Upper lobe of left lung (tissue), 6 donors: ENCODE results near the gene RPL37A. TPM values are rescaled to one million over a fixed set of nuclear protein-coding genes. Genes with fewer than 3 reads are reported as not detected.

Experiments used
- ATAC-seq, 2 donors: fragments of 200-7000 bp; cut with Tn5 transposase; one replicate each; pipeline ENCODE4 v1.9.1; 2022; ENCODE audit warnings: mild to moderate bottlenecking in 2 of 2, moderate library complexity in 2 of 2; ENCODE audit not compliant: low FRiP score in 2 of 2
- DNase-seq, 2 donors: peaks; one replicate each; pipeline ENCODE4 v3.0.0-alpha.2; 2019 to 2020
- H3K27ac ChIP-seq, 4 donors: fragments of 200-600 bp; sonication (generic); one replicate each; pipeline ENCODE4 v1.5.1; 2016 to 2019
- H3K27me3 ChIP-seq, 4 donors: fragments of 200-600 bp; sonication (generic); one replicate each; pipeline ENCODE4 v1.5.1; 2017 to 2019
- H3K36me3 ChIP-seq, 4 donors: fragments of 200-600 bp; sonication (generic); one replicate each; pipeline ENCODE4 v1.5.1; 2016 to 2019
- H3K4me1 ChIP-seq, 4 donors: fragments of 200-600 bp; sonication (generic); one replicate each; pipeline ENCODE4 v1.5.1; 2018 to 2019
- H3K4me3 ChIP-seq, 4 donors: fragments of 200-600 bp; sonication (generic); one replicate each; pipeline ENCODE4 v1.5.1; 2017 to 2019; ENCODE audit warnings: mild to moderate bottlenecking in 2 of 4, moderate library complexity in 1 of 4
- H3K9me3 ChIP-seq, 4 donors: fragments of 200-600 bp; sonication (generic); one replicate each; pipeline ENCODE4 v1.5.1; 2018 to 2019
- CTCF ChIP-seq, 6 experiments: fragments of 450-650 bp in 4 of 6; fragments of 200-600 bp in 2 of 6; sonication (generic) in 2 of 6; IDR thresholded peaks; one replicate each; pipeline ENCODE4 v1.5.1; 2016 to 2019; ENCODE audit warnings: antibody characterized with exemption in 6 of 6
- EP300 ChIP-seq, 4 donors: sonication (generic); formaldehyde crosslinking; IDR thresholded peaks; one replicate each; pipeline ENCODE4 v1.5.1; 2017; ENCODE audit warnings: antibody characterized with exemption in 4 of 4, control low read depth in 2 of 4
- POLR2A ChIP-seq, 4 donors: fragments of 450-650 bp; IDR thresholded peaks; one replicate each; pipeline ENCODE4 v1.5.1; 2016 to 2017; ENCODE audit warnings: antibody characterized with exemption in 4 of 4, mild to moderate bottlenecking in 2 of 4
- POLR2AphosphoS5 ChIP-seq, 2 donors: sonication (generic); formaldehyde crosslinking; IDR thresholded peaks; one replicate each; pipeline ENCODE4 v1.5.1; 2017; ENCODE audit warnings: antibody characterized with exemption in 2 of 2
- WGBS, 2 donors: methylation state at CpG; one replicate each; pipeline ENCODE4 v1.1.5; 2017 to 2018; 5-methylcytosine and 5-hydroxymethylcytosine counted together
- total RNA-seq, 6 donors: library from RNA; depleted of rRNA in 4 of 6; stranded (reverse); fragments of >200 nt in 4 of 6; gene quantifications; one replicate each; pipeline versions ENCODE4 v1.1.0 to v1.2.1, GENCODE V29; 2016 to 2021
- donor health status: DM: no; HTN: no; CAD: no; lungs with moderate emphysema.
- donor health status: DM: no; HTN: yes; CAD: no; lungs with severe emphysema.

RPL37A gene
- total RNA-seq, 6 donors from 2014 or later: 694 to 2,232 (median 1,163) TPM

DNA sequence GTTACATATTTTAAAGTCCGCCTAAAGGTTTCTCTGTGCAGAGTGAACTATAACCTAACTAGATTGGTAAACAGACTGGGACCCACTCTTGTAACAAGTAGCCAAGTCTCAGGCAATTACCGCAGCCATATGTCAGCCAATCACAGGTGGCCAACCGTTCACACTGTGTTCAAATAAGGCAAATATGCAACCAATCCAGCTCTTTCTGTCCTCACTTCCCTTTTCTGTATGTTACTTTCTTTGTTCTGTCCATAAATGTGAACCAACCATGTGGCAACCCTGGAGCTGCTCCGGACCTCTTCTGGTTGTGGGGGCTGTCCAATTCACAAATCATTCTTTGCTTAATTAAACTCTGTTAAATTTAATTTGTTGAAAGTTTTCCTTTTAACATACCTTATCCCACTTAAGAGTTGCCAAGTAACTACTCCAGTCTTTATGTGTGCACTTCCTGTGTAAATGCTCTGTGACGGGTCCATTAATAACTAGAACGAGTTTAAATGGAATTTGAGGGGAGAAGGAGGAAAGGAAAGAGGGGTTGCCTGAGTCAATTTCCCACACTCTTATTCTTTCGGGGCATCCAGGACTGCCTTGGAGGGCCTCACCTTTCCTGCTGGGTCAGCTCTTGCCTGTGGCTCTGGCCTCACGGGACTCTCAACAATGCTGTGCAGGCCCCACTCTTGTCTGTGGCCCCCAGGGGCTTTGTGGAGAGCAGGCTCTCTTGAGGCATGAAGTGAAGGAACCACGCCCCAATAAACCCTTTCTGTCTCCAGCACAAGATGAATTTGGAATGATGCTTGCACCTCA lies 6.6 kb upstream of the RPL37A start:
- Histone ChIP-seq H3K9me3 (no peaks in the 10 kb centered on the region), H3K27ac (no peak overlapping the region), H3K36me3 (no peaks in the 10 kb centered on the region), H3K27me3 (no peaks in the 10 kb centered on the region), H3K4me1 (peaks cover 0 to 10% (median 2%) of the 10 kb centered on the region in 4 donors), H3K4me3 (no peak overlapping the region)
- DNase-seq (no peak), ATAC-seq (peak in 1 of 2 donors; percentile 37)
- TF ChIP-seq POLR2AphosphoS5 (IDR thresholded peaks at IDR 0.05): no peak
- TF ChIP-seq EP300 (IDR thresholded peaks at IDR 0.05): no peak
- WGBS, 2 donors: 51 to 60% methylated on average over 9 of the region's 9 CpGs

DNA sequence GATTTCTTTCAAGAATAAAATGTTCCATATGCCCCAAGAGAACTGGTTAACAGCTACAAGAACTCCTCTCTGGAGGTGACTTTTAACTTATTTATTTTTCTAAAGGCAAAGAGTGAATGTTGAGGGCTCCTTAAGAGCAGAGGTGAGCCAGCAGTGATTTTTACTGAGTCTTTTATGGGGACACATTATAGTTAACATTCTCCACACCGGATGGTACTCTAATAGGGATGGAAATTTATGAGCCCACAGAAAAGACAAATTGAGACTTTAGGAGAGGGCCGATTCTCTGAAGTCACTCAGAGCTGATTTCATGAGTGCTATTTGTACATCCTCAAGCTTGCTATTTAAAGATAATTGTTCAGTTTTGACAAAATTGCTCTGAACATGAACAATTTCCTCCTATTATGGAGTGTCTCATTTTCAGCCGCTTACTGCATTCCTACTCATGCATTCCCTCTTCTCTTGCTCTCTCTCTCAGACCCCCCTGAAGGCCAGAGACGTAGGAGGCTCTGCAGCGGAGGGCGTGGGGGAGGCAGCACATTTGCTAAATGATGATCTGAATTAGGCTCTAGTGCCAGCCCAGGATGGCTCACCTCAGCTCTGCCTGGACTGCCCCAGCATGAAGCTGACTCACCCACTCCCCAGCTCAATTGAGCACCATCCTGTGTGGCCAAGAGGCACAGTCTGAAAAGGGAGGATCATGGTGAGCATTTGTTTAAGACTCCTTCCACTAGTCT lies 5.9 kb upstream of the RPL37A start:
- no peaks in the 10 kb centered on the region for H3K9me3 ChIP-seq
- DNase-seq (no peak), ATAC-seq (peak in 1 of 2 donors; percentile 28)
- peaks cover 6 to 16% (median 8%) of the 10 kb centered on the region in 4 donors for H3K4me1 ChIP-seq
- no peak overlapping the region for H3K27ac ChIP-seq
- WGBS, 2 donors: 81 to 85% methylated on average over 6 of the region's 6 CpGs
- H3K36me3 ChIP-seq: no peaks in the 10 kb centered on the region
- TF ChIP-seq CTCF (IDR thresholded peaks at IDR 0.05) (no peak), POLR2A (IDR thresholded peaks at IDR 0.05) (no peak), EP300 (IDR thresholded peaks at IDR 0.05) (no peak), POLR2AphosphoS5 (IDR thresholded peaks at IDR 0.05) (no peak)
- H3K27me3 ChIP-seq: no peaks in the 10 kb centered on the region
- H3K4me3 ChIP-seq: no peak overlapping the region

GRCh38 chr2:216493334-216493685 lies 5.3 kb upstream of the RPL37A start:
- no peak for DNase-seq
- no peak for TF ChIP-seq CTCF (IDR thresholded peaks at IDR 0.05)
- TF ChIP-seq POLR2AphosphoS5 (IDR thresholded peaks at IDR 0.05): no peak
- no peak for TF ChIP-seq EP300 (IDR thresholded peaks at IDR 0.05)
- no peak for TF ChIP-seq POLR2A (IDR thresholded peaks at IDR 0.05)
- H3K36me3 ChIP-seq: no peaks in the 10 kb centered on the region
- ATAC-seq: no peak
- no peak overlapping the region for H3K4me3 ChIP-seq
- no peaks in the 10 kb centered on the region for H3K27me3 ChIP-seq
- peaks cover 10 to 22% (median 12%) of the 10 kb centered on the region in 4 donors for H3K4me1 ChIP-seq
- no peak overlapping the region for H3K27ac ChIP-seq
- H3K9me3 ChIP-seq: no peaks in the 10 kb centered on the region
- WGBS, 2 donors: 100% methylated on average over 1 of the region's 1 CpG

- Histone ChIP-seq H3K4me1 (peaks cover 22 to 40% (median 26%) of the 10 kb centered on the region in 4 donors), H3K9me3 (no peaks in the 10 kb centered on the region), H3K27me3 (no peaks in the 10 kb centered on the region), H3K4me3 (no peak overlapping the region), H3K27ac (no peak overlapping the region), H3K36me3 (peaks cover 3 to 10% (median 9%) of the 10 kb centered on the region in 4 donors)
- WGBS, 2 donors: 58 to 60% methylated on average over 2 of the region's 2 CpGs
- TF ChIP-seq CTCF (IDR thresholded peaks at IDR 0.05) (no peak), POLR2A (IDR thresholded peaks at IDR 0.05) (no peak), POLR2AphosphoS5 (IDR thresholded peaks at IDR 0.05) (no peak), EP300 (IDR thresholded peaks at IDR 0.05) (no peak)
- no peak for ATAC-seq
- DNase-seq: no peak
Observed at GRCh38 chr2:216495656-216496055, 3.0 kb upstream of the RPL37A start.

DNA sequence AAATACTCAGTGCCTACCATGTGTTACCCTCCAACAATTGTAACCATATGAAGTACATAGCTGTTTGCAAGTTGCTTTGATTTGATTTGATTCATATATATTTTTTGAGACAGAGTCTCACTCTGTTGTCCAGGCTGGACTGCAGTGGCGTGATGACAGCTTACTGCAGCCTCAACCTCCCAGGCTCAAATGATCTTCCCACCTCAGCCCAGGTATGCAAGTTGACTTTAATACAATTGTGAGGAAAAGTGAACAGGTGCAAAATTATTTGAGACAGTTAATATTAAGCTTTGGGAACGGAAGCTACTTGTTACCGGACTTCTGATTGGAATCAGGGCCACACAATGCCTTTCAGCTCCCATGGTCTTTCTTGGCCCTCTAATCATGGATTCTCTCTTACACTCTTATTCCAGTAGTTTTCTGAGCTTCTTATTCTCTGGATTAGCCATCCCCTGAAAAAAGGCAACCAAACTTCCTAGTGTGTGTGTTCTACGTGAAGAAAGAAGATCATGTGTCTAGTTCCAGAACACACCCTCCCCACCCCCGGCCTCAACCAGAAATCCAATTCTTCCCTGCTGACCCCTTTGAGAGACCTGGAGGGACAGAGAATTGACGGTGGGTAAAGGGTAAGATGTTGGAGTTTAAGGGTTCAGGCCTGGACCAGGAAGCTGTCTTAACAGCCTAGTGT lies 1.1 kb upstream of the RPL37A start:
- DNase-seq: no peak
- ATAC-seq: no peak
- WGBS, 2 donors: 80 to 82% methylated on average over 6 of the region's 6 CpGs
- TF ChIP-seq CTCF (IDR thresholded peaks at IDR 0.05): no peak
- TF ChIP-seq EP300 (IDR thresholded peaks at IDR 0.05): no peak
- no peak for TF ChIP-seq POLR2A (IDR thresholded peaks at IDR 0.05)
- TF ChIP-seq POLR2AphosphoS5 (IDR thresholded peaks at IDR 0.05): no peak
- H3K4me3 ChIP-seq: peak overlapping the region in 3 of 4 donors; percentile 65 to 86 (median 68)
- no peaks in the 10 kb centered on the region for H3K9me3 ChIP-seq
- peak overlapping the region; percentile 74 to 85 (median 80) for H3K27ac ChIP-seq
- H3K27me3 ChIP-seq: no peaks in the 10 kb centered on the region
- H3K36me3 ChIP-seq: peaks cover 5 to 29% (median 26%) of the 10 kb centered on the region in 4 donors
- H3K4me1 ChIP-seq: peaks cover 27 to 46% (median 29%) of the 10 kb centered on the region in 4 donors
